Activated CD4-positive, alpha-beta T cell treated with anti-CD3 and anti-CD28 coated beads, Interleukin-2, amount 10 ng/mL, durations not matched to agents 24 days and 14 days (primary cell): ENCODE data around the gene PID1. TPM values are rescaled to one million over a fixed set of nuclear protein-coding genes. Genes with fewer than 3 reads are reported as not detected.
A peak's percentile ranks its signal among the peaks of the same experiment; 100 is the strongest.

Experiments
- DNase-seq: peaks from one replicate; pipeline ENCODE4 v3.0.0; 2022
- H3K27ac Mint-ChIP-seq: one replicate; pipeline ENCODE4 v1.8.0; 2022; ENCODE audit warnings: mild to moderate bottlenecking, mixed read lengths
- H3K27me3 Mint-ChIP-seq: one replicate; pipeline ENCODE4 v1.8.0; 2022; ENCODE audit warnings: mixed read lengths
- H3K36me3 Mint-ChIP-seq: one replicate; pipeline ENCODE4 v1.8.0; 2022; ENCODE audit warnings: low read depth, mild to moderate bottlenecking, mixed read lengths
- H3K4me1 Mint-ChIP-seq: one replicate; pipeline ENCODE4 v1.8.0; 2021; ENCODE audit warnings: mixed read lengths
- H3K4me3 Mint-ChIP-seq: one replicate; pipeline ENCODE4 v1.8.0; 2022; ENCODE audit warnings: mild to moderate bottlenecking, moderate library complexity, mixed read lengths
- H3K9me3 Mint-ChIP-seq: one replicate; pipeline ENCODE4 v1.8.0; 2021; ENCODE audit warnings: mixed read lengths
- intact Hi-C: fragments of 100-400 bp; cut with micrococcal nuclease; formaldehyde crosslinking; loops from one replicate; pipeline ENCODE4 v1.15.1; 2023
- total RNA-seq: library from RNA; stranded (reverse); gene quantifications from 2 replicates; pipeline ENCODE4 v1.2.3, GENCODE V29; 2022

Gene PID1
- total RNA-seq, 1 donor from 2014 or later: not detected

- H3K27me3 Mint-ChIP-seq: no peaks in the 10 kb centered on the region
- peaks cover 6% of the 10 kb centered on the region for H3K9me3 Mint-ChIP-seq
- H3K4me3 Mint-ChIP-seq: no peak overlapping the region
- no peaks in the 10 kb centered on the region for H3K36me3 Mint-ChIP-seq
- intact Hi-C loops: no loop called here
- no peaks in the 10 kb centered on the region for H3K4me1 Mint-ChIP-seq
- DNase-seq: no peak
- no peak overlapping the region for H3K27ac Mint-ChIP-seq
Measured at GRCh38 chr2:229180658-229181057, 90.4 kb downstream of the PID1 start.

GRCh38 chr2:229179628-229180027 lies 91.5 kb downstream of the PID1 start:
- no peaks in the 10 kb centered on the region for H3K9me3 Mint-ChIP-seq
- H3K36me3 Mint-ChIP-seq: no peaks in the 10 kb centered on the region
- no peak overlapping the region for H3K4me3 Mint-ChIP-seq
- H3K4me1 Mint-ChIP-seq: no peaks in the 10 kb centered on the region
- no peaks in the 10 kb centered on the region for H3K27me3 Mint-ChIP-seq
- no peak for DNase-seq
- H3K27ac Mint-ChIP-seq: no peak overlapping the region
- intact Hi-C loops: no loop called here

GRCh38 chr2:229178706-229179105 lies 92.4 kb downstream of the PID1 start:
- no peak for DNase-seq
- no peaks in the 10 kb centered on the region for H3K4me1 Mint-ChIP-seq
- no peak overlapping the region for H3K27ac Mint-ChIP-seq
- intact Hi-C loops: no loop called here
- H3K27me3 Mint-ChIP-seq: no peaks in the 10 kb centered on the region
- H3K9me3 Mint-ChIP-seq: no peaks in the 10 kb centered on the region
- H3K36me3 Mint-ChIP-seq: no peaks in the 10 kb centered on the region
- H3K4me3 Mint-ChIP-seq: no peak overlapping the region

- Mint-ChIP-seq H3K4me3 (no peak overlapping the region), H3K27me3 (no peaks in the 10 kb centered on the region), H3K36me3 (no peaks in the 10 kb centered on the region), H3K9me3 (no peaks in the 10 kb centered on the region), H3K27ac (no peak overlapping the region), H3K4me1 (no peaks in the 10 kb centered on the region)
- intact Hi-C loops: no loop called here
- DNase-seq: no peak
Measured at GRCh38 chr2:229178117-229178516, 93.0 kb downstream of the PID1 start.

- Mint-ChIP-seq H3K36me3 (no peaks in the 10 kb centered on the region), H3K4me3 (no peak overlapping the region), H3K4me1 (no peaks in the 10 kb centered on the region), H3K27ac (no peak overlapping the region), H3K27me3 (no peaks in the 10 kb centered on the region), H3K9me3 (no peaks in the 10 kb centered on the region)
- intact Hi-C loops: no loop called here
- DNase-seq: no peak
Measured at GRCh38 chr2:229176136-229176535, 95.0 kb downstream of the PID1 start.

- H3K9me3 Mint-ChIP-seq: no peaks in the 10 kb centered on the region
- H3K4me3 Mint-ChIP-seq: no peak overlapping the region
- intact Hi-C loops: no loop called here
- DNase-seq: peak; percentile 21
- no peaks in the 10 kb centered on the region for H3K27me3 Mint-ChIP-seq
- H3K4me1 Mint-ChIP-seq: no peaks in the 10 kb centered on the region
- H3K27ac Mint-ChIP-seq: no peak overlapping the region
- H3K36me3 Mint-ChIP-seq: no peaks in the 10 kb centered on the region
Measured at GRCh38 chr2:229175497-229175863, 95.6 kb downstream of the PID1 start.

GRCh38 chr2:229174794-229175496 lies 96.1 kb downstream of the PID1 start:
- peak; percentile 28 for DNase-seq
- H3K27ac Mint-ChIP-seq: no peak overlapping the region
- no peaks in the 10 kb centered on the region for H3K4me1 Mint-ChIP-seq
- H3K27me3 Mint-ChIP-seq: no peaks in the 10 kb centered on the region
- intact Hi-C loops: no loop called here
- H3K4me3 Mint-ChIP-seq: no peak overlapping the region
- no peaks in the 10 kb centered on the region for H3K9me3 Mint-ChIP-seq
- no peaks in the 10 kb centered on the region for H3K36me3 Mint-ChIP-seq

- no peak for DNase-seq
- H3K27ac Mint-ChIP-seq: no peak overlapping the region
- H3K4me3 Mint-ChIP-seq: no peak overlapping the region
- no peaks in the 10 kb centered on the region for H3K36me3 Mint-ChIP-seq
- H3K27me3 Mint-ChIP-seq: no peaks in the 10 kb centered on the region
- H3K4me1 Mint-ChIP-seq: no peaks in the 10 kb centered on the region
- intact Hi-C loops: no loop called here
- no peaks in the 10 kb centered on the region for H3K9me3 Mint-ChIP-seq
Measured at GRCh38 chr2:229173825-229174359, 97.2 kb downstream of the PID1 start.

- Mint-ChIP-seq H3K27ac (no peak overlapping the region), H3K9me3 (no peaks in the 10 kb centered on the region), H3K4me3 (no peak overlapping the region), H3K4me1 (no peaks in the 10 kb centered on the region), H3K27me3 (no peaks in the 10 kb centered on the region), H3K36me3 (no peaks in the 10 kb centered on the region)
- peak; percentile 9 for DNase-seq
- intact Hi-C loops: no loop called here
Measured at GRCh38 chr2:229170916-229171315, 100.2 kb downstream of the PID1 start.

GRCh38 chr2:229170171-229170570 lies 100.9 kb downstream of the PID1 start:
- Mint-ChIP-seq H3K27ac (no peak overlapping the region), H3K9me3 (no peaks in the 10 kb centered on the region), H3K4me1 (no peaks in the 10 kb centered on the region), H3K4me3 (no peak overlapping the region), H3K27me3 (no peaks in the 10 kb centered on the region), H3K36me3 (no peaks in the 10 kb centered on the region)
- peak; percentile 1 for DNase-seq
- intact Hi-C loops: no loop called here

- peak; percentile 6 for DNase-seq
- intact Hi-C loops: no loop called here
- H3K27ac Mint-ChIP-seq: no peak overlapping the region
- H3K4me3 Mint-ChIP-seq: no peak overlapping the region
- H3K36me3 Mint-ChIP-seq: no peaks in the 10 kb centered on the region
- no peaks in the 10 kb centered on the region for H3K9me3 Mint-ChIP-seq
- no peaks in the 10 kb centered on the region for H3K27me3 Mint-ChIP-seq
- no peaks in the 10 kb centered on the region for H3K4me1 Mint-ChIP-seq
Measured at GRCh38 chr2:229169751-229170150, 101.3 kb downstream of the PID1 start.

- DNase-seq: peak; percentile 12
- H3K36me3 Mint-ChIP-seq: no peaks in the 10 kb centered on the region
- no peaks in the 10 kb centered on the region for H3K4me1 Mint-ChIP-seq
- no peaks in the 10 kb centered on the region for H3K9me3 Mint-ChIP-seq
- H3K4me3 Mint-ChIP-seq: no peak overlapping the region
- H3K27me3 Mint-ChIP-seq: no peaks in the 10 kb centered on the region
- no peak overlapping the region for H3K27ac Mint-ChIP-seq
- intact Hi-C loops: no loop called here
Measured at GRCh38 chr2:229164545-229165249, 106.4 kb downstream of the PID1 start.

- intact Hi-C loops: no loop called here
- H3K4me1 Mint-ChIP-seq: no peaks in the 10 kb centered on the region
- H3K27me3 Mint-ChIP-seq: no peaks in the 10 kb centered on the region
- DNase-seq: peak; percentile 4
- no peak overlapping the region for H3K4me3 Mint-ChIP-seq
- no peaks in the 10 kb centered on the region for H3K36me3 Mint-ChIP-seq
- no peaks in the 10 kb centered on the region for H3K9me3 Mint-ChIP-seq
- no peak overlapping the region for H3K27ac Mint-ChIP-seq
Measured at GRCh38 chr2:229163893-229164292, 107.2 kb downstream of the PID1 start.

- H3K27ac Mint-ChIP-seq: no peak overlapping the region
- H3K36me3 Mint-ChIP-seq: no peaks in the 10 kb centered on the region
Measured at GRCh38 chr2:229162015-229162414, 109.1 kb downstream of the PID1 start.

More at GRCh38 chr2:229162015-229162414, 109.1 kb downstream of the PID1 start:
- Mint-ChIP-seq H3K9me3 (no peaks in the 10 kb centered on the region), H3K4me1 (no peaks in the 10 kb centered on the region), H3K27me3 (no peaks in the 10 kb centered on the region), H3K4me3 (no peak overlapping the region)
- DNase-seq: peak; percentile 3
- intact Hi-C loops: no loop called here
